NB4 (cell line): Measurements from ENCODE around the gene NPAS2.

Experiments used
- POLR2A ChIP-seq: IDR thresholded peaks from 2 replicates; pipeline ENCODE4 v1.6.1; 2011; ENCODE audit warnings: mild to moderate bottlenecking; ENCODE audit not compliant: insufficient read length; ENCODE audit errors: extremely low read depth
- TF ChIP-seq, protein P1 (sequence below): IDR thresholded peaks from one replicate; pipeline ENCODE4 v1.5.1; 2012; ENCODE audit warnings: low read depth, low read length

- TF ChIP-seq POLR2A = no peak
- TF ChIP-seq, protein P1, sequence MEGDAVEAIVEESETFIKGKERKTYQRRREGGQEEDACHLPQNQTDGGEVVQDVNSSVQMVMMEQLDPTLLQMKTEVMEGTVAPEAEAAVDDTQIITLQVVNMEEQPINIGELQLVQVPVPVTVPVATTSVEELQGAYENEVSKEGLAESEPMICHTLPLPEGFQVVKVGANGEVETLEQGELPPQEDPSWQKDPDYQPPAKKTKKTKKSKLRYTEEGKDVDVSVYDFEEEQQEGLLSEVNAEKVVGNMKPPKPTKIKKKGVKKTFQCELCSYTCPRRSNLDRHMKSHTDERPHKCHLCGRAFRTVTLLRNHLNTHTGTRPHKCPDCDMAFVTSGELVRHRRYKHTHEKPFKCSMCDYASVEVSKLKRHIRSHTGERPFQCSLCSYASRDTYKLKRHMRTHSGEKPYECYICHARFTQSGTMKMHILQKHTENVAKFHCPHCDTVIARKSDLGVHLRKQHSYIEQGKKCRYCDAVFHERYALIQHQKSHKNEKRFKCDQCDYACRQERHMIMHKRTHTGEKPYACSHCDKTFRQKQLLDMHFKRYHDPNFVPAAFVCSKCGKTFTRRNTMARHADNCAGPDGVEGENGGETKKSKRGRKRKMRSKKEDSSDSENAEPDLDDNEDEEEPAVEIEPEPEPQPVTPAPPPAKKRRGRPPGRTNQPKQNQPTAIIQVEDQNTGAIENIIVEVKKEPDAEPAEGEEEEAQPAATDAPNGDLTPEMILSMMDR = no peak
Measured at GRCh38 chr2:100924520-100925451, 104.8 kb downstream of the NPAS2 start.
